H1 (cell line): ENCODE results near the gene SUPT7L. TPM values are rescaled to one million over a fixed set of nuclear protein-coding genes. Genes with fewer than 3 reads are reported as not detected.

ENCODE experiments used
- CTCF ChIA-PET: fragments of 300-600 bp; sonication (Branson Sonifier 250); formaldehyde crosslinking; loops from one replicate; lab custom pipeline; 2021; ENCODE audit not compliant: partially characterized antibody; lab: Charles Lee
- POLR2A ChIA-PET: fragments of 300-600 bp; sonication (Branson Sonifier 250); formaldehyde crosslinking; loops from one replicate; lab custom pipeline; 2021; ENCODE audit warnings: inconsistent platforms; ENCODE audit not compliant: partially characterized antibody; lab: Charles Lee
- DNase-seq, 2 experiments: peaks; one replicate each; pipeline versions ENCODE4 v3.0.0 to v3.0.0-alpha.2; 2010 to 2022; ENCODE audit warnings: low spot score in 2 of 2, low read depth in 1 of 2, mixed read lengths in 1 of 2
- FAIRE-seq: peaks from 2 replicates; lab custom pipeline; 2011; peaks lifted over from hg19 to GRCh38; lab: Jason Lieb, UNC
- H2AFZ ChIP-seq: 2 replicates; pipeline ENCODE4 v1.8.1; 2012; ENCODE audit warnings: low read length, inconsistent platforms
- H2AK5ac ChIP-seq: 2 replicates; pipeline ENCODE4 v1.6.1; 2013; ENCODE audit warnings: low read depth, low read length
- H2BK120ac ChIP-seq: replicated peaks from 2 replicates; pipeline ENCODE3; 2013; ENCODE audit warnings: low read depth, low read length, inconsistent platforms
- H2BK12ac ChIP-seq: 2 replicates; pipeline ENCODE4 v1.6.1; 2013; ENCODE audit warnings: low read depth, low read length
- H2BK15ac ChIP-seq: 2 replicates; pipeline ENCODE4 v1.6.1; 2013; ENCODE audit warnings: low read length
- H2BK20ac ChIP-seq: 2 replicates; pipeline ENCODE4 v1.6.1; 2013; ENCODE audit warnings: low read length
- H2BK5ac ChIP-seq: 2 replicates; pipeline ENCODE4 v1.6.1; 2013; ENCODE audit warnings: low read depth, low read length
- H3K14ac ChIP-seq: 2 replicates; pipeline ENCODE4 v1.6.1; 2013; ENCODE audit warnings: inconsistent platforms; ENCODE audit not compliant: insufficient read length
- H3K18ac ChIP-seq: 2 replicates; pipeline ENCODE4 v1.6.1; 2013; ENCODE audit warnings: low read length; ENCODE audit errors: extremely low read depth
- H3K23ac ChIP-seq: 2 replicates; pipeline ENCODE4 v1.6.1; 2013; ENCODE audit warnings: inconsistent platforms; ENCODE audit not compliant: insufficient read length
- H3K23me2 ChIP-seq: 2 replicates; pipeline ENCODE4 v1.6.1; 2013; ENCODE audit warnings: low read depth, low read length
- H3K27ac ChIP-seq: 2 replicates; pipeline ENCODE4 v1.6.1; 2011; ENCODE audit warnings: low read depth, low read length, inconsistent platforms
- H3K27me3 ChIP-seq, 4 experiments: replicated peaks in 1 of 4; 1 replicate in 1 of 4; 2 replicates in 3 of 4; pipeline versions ENCODE4 v1.6.1 to v1.8.1; 2011 to 2013; ENCODE audit warnings: low read length in 3 of 4, mild to moderate bottlenecking in 3 of 4, inconsistent platforms in 2 of 4, mixed read lengths in 2 of 4, moderate library complexity in 1 of 4; ENCODE audit not compliant: control insufficient read depth in 3 of 4, insufficient read depth in 3 of 4; ENCODE audit errors: extremely low read depth in 1 of 4
- H3K36me3 ChIP-seq, 4 experiments: 2 replicates each; pipeline versions ENCODE4 v1.6.1 to v1.8.1; 2011 to 2013; ENCODE audit warnings: mild to moderate bottlenecking in 4 of 4, low read length in 3 of 4, moderate library complexity in 2 of 4, control low read depth in 1 of 4, inconsistent platforms in 1 of 4; ENCODE audit not compliant: insufficient read depth in 4 of 4, control insufficient read depth in 2 of 4
- H3K4ac ChIP-seq: replicated peaks from 2 replicates; pipeline ENCODE3; 2013; ENCODE audit warnings: low read length, low read depth, mixed read lengths, inconsistent platforms; ENCODE audit not compliant: insufficient read length
- H3K4me1 ChIP-seq, 4 experiments: replicated peaks in 1 of 4; 1 replicate in 1 of 4; 2 replicates in 3 of 4; pipeline versions ENCODE4 v1.6.1 to v1.8.1; 2011 to 2013; ENCODE audit warnings: low read length in 3 of 4, inconsistent platforms in 2 of 4, mixed read lengths in 1 of 4; ENCODE audit not compliant: insufficient read depth in 4 of 4, control insufficient read depth in 3 of 4
- H3K4me2 ChIP-seq, 2 experiments: 2 replicates each; pipeline versions ENCODE4 v1.6.1 to v1.8.1; 2011 to 2013; ENCODE audit warnings: low read depth in 2 of 2, low read length in 2 of 2, control low read depth in 1 of 2, inconsistent platforms in 1 of 2, mild to moderate bottlenecking in 1 of 2; ENCODE audit not compliant: insufficient read depth in 1 of 2
- H3K4me3 ChIP-seq, 4 experiments: fragments of 200-600, 300-600 bp in 1 of 4; sonication (generic), shearing (Covaris generic), sonication (Bioruptor Twin) in 1 of 4; 2 replicates each; pipeline versions ENCODE4 v1.5.1 to v1.8.1; 2011 to 2016; ENCODE audit warnings: low read length in 4 of 4, low read depth in 3 of 4, control low read depth in 2 of 4, inconsistent platforms in 2 of 4, mild to moderate bottlenecking in 2 of 4, mixed read lengths in 1 of 4, moderate library complexity in 1 of 4; ENCODE audit not compliant: insufficient read depth in 2 of 4; ENCODE audit errors: extremely low read depth in 1 of 4
- H3K56ac ChIP-seq: replicated peaks from 2 replicates; pipeline ENCODE3; 2013; ENCODE audit warnings: low read depth, mild to moderate bottlenecking, mixed read lengths, low read length, inconsistent platforms; ENCODE audit not compliant: insufficient read length
- H3K79me1 ChIP-seq: 2 replicates; pipeline ENCODE4 v1.6.1; 2013; ENCODE audit warnings: low read depth, low read length, control low read depth
- H3K79me2 ChIP-seq, 2 experiments: 2 replicates each; pipeline versions ENCODE4 v1.6.1 to v1.8.1; 2012 to 2013; ENCODE audit warnings: low read length in 2 of 2, mild to moderate bottlenecking in 2 of 2, inconsistent platforms in 1 of 2; ENCODE audit not compliant: insufficient read depth in 2 of 2, control insufficient read depth in 1 of 2
- H3K9ac ChIP-seq, 4 experiments: replicated peaks in 1 of 4; 1 replicate in 1 of 4; 2 replicates in 3 of 4; pipeline versions ENCODE4 v1.6.1 to v1.8.1; 2011 to 2013; ENCODE audit warnings: low read depth in 3 of 4, low read length in 3 of 4, control low read depth in 2 of 4, mild to moderate bottlenecking in 2 of 4, moderate library complexity in 2 of 4, inconsistent platforms in 1 of 4; ENCODE audit errors: extremely low read depth in 1 of 4
- H3K9me3 ChIP-seq, 2 experiments: 2 replicates each; pipeline versions ENCODE4 v1.6.1 to v1.8.1; 2012 to 2013; ENCODE audit warnings: mild to moderate bottlenecking in 2 of 2, moderate library complexity in 2 of 2, control low read depth in 1 of 2, inconsistent platforms in 1 of 2, low read depth in 1 of 2, low read length in 1 of 2, mixed read lengths in 1 of 2; ENCODE audit not compliant: insufficient read depth in 2 of 2
- H4K20me1 ChIP-seq, 2 experiments: replicated peaks in 1 of 2; 2 replicates each; pipeline versions ENCODE3 to v1.8.1; 2011 to 2013; ENCODE audit warnings: inconsistent platforms in 2 of 2, low read length in 2 of 2, mild to moderate bottlenecking in 1 of 2; ENCODE audit not compliant: insufficient read depth in 2 of 2, control insufficient read depth in 1 of 2
- H4K5ac ChIP-seq: 2 replicates; pipeline ENCODE4 v1.6.1; 2013; ENCODE audit warnings: low read length, low read depth, mixed read lengths, inconsistent platforms; ENCODE audit not compliant: insufficient read length
- H4K8ac ChIP-seq: 2 replicates; pipeline ENCODE4 v1.8.0; 2013; ENCODE audit warnings: mild to moderate bottlenecking, moderate library complexity, low read length, inconsistent platforms; ENCODE audit not compliant: insufficient read depth; ENCODE audit errors: extremely low read depth
- H4K91ac ChIP-seq: replicated peaks from 2 replicates; pipeline ENCODE3; 2013; ENCODE audit warnings: low read length, mixed read lengths, inconsistent platforms; ENCODE audit not compliant: insufficient read length
- CHD2 ChIP-seq: IDR thresholded peaks from 2 replicates; pipeline ENCODE4 v1.6.1; 2012; ENCODE audit warnings: low read length, improper control_type of control experiment
- JUN ChIP-seq: IDR thresholded peaks from 2 replicates; pipeline ENCODE4 v1.6.1; 2011; ENCODE audit warnings: low read depth, mild to moderate bottlenecking, improper control_type of control experiment, low read length
- KDM1A ChIP-seq: fragments of 200-600, 300-600 bp; sonication (generic); IDR thresholded peaks from 2 replicates; pipeline ENCODE4 v1.7.1; 2016; ENCODE audit warnings: mild to moderate bottlenecking, low read length, borderline replicate concordance
- MAX ChIP-seq: IDR thresholded peaks from 2 replicates; pipeline ENCODE4 v1.6.1; 2012; ENCODE audit warnings: inconsistent platforms
- RXRA ChIP-seq: IDR thresholded peaks from 2 replicates; pipeline ENCODE4 v1.6.1; 2011; ENCODE audit warnings: low read depth, mild to moderate bottlenecking, low read length, moderate library complexity; ENCODE audit not compliant: insufficient read depth
- SP1 ChIP-seq: IDR thresholded peaks from 2 replicates; pipeline ENCODE4 v1.6.1; 2011; ENCODE audit warnings: low read depth, low read length
- WGBS, 2 experiments: shearing (Covaris generic) in 1 of 2; methylation state at CpG; one replicate each; pipeline versions ENCODE4 v1.1.6 to v1.1.7; 2013 to 2015; ENCODE audit warnings: low lambda C conversion rate in 2 of 2, mixed read lengths in 2 of 2, inconsistent platforms in 1 of 2, low coverage in 1 of 2, missing lambda C conversion rate in 1 of 2; ENCODE audit not compliant: insufficient replicate concordance in 2 of 2, insufficient coverage in 1 of 2, insufficient read length in 1 of 2; ENCODE audit errors: extremely low coverage in 1 of 2, missing lambda C conversion rate in 1 of 2; 5-methylcytosine and 5-hydroxymethylcytosine counted together
- polyA plus RNA-seq, 7 experiments: library from polyadenylated mRNA; depleted of rRNA in 3 of 7; stranded (reverse) in 5 of 7; unstranded in 2 of 7; fragments of >200 nt in 5 of 7; fragments of 200-250 nt in 2 of 7; gene quantifications; 1 replicate in 5 of 7; 2 replicates in 1 of 7; 4 replicates in 1 of 7; pipeline versions ENCODE4 v1.2.1 to v1.2.3, GENCODE V29; 2011 to 2013; ENCODE audit warnings: missing spikeins in 2 of 7, mixed read lengths in 2 of 7
- total RNA-seq: library from RNA; stranded (reverse); fragmentation: NEBNext Ultra II Directional; extraction: Animal tissue kit (Norgen Biotek cat#: 25700); gene quantifications from 2 replicates; pipeline ENCODE4 v1.2.1, GENCODE V29; 2021

Gene SUPT7L
- total and polyA plus RNA-seq, 2 of the 8 experiments (the other 6 are each of a cell fraction or from before 2014, with no cell fraction given) = 22.2 to 26.6 TPM

GRCh38 chr2:27652790-27653189 is 10.6 kb downstream of the SUPT7L start:
- Histone ChIP-seq H2BK5ac (no peak overlapping the region), H2BK120ac (no peak overlapping the region), H3K4me3 (no peak overlapping the region), H3K4me1 (no peaks in the 10 kb centered on the region), H3K79me1 (no peaks in the 10 kb centered on the region), H2AK5ac (no peak overlapping the region), H3K27me3 (no peaks in the 10 kb centered on the region), H3K36me3 (peaks cover 14 to 77% (median 49%) of the 10 kb centered on the region in 4 experiments), H3K56ac (no peak overlapping the region), H3K14ac (no peak overlapping the region), H3K23ac (no peak overlapping the region), H3K4me2 (no peak overlapping the region), H4K20me1 (no peaks in the 10 kb centered on the region), H3K23me2 (no peaks in the 10 kb centered on the region), H3K9ac (no peak overlapping the region), H3K4ac (no peak overlapping the region), H4K5ac (no peak overlapping the region), H3K9me3 (no peaks in the 10 kb centered on the region), H2BK20ac (no peak overlapping the region), H2BK15ac (no peak overlapping the region), H3K27ac (no peak overlapping the region), H3K18ac (no peak overlapping the region), H2AFZ (no peak overlapping the region), H4K8ac (no peak overlapping the region), H3K79me2 (no peaks in the 10 kb centered on the region), H4K91ac (no peak overlapping the region), H2BK12ac (no peak overlapping the region)
- 76 to 100% methylated on average over 1 of the region's 1 CpG for WGBS, 2 experiments
- no peak for FAIRE-seq
- TF ChIP-seq JUN = no peak
- no peak for TF ChIP-seq SP1
- TF ChIP-seq RXRA = no peak
- TF ChIP-seq MAX = no peak
- TF ChIP-seq KDM1A = no peak
- TF ChIP-seq CHD2 = no peak
- no peak for DNase-seq
- CTCF ChIA-PET = interaction anchor here (1.3 kb wide), 1 partner anchor 30 kb away, joined by 4 read pairs; no protein-coding TSS in a partner anchor
- POLR2A ChIA-PET = interaction anchor here (1.2 to 1.7 kb wide), 3 partner anchors 13 to 199 kb away, joined by 3 to 6 read pairs (median 3); no protein-coding TSS in a partner anchor
